ENCODE data around the gene ELMO2.
"Not testable (repeated sequence)": the region's sequence is repeated elsewhere in the genome, so short reads cannot be mapped to it uniquely, and the experiment has no call there.

ELMO2 gene

DNA sequence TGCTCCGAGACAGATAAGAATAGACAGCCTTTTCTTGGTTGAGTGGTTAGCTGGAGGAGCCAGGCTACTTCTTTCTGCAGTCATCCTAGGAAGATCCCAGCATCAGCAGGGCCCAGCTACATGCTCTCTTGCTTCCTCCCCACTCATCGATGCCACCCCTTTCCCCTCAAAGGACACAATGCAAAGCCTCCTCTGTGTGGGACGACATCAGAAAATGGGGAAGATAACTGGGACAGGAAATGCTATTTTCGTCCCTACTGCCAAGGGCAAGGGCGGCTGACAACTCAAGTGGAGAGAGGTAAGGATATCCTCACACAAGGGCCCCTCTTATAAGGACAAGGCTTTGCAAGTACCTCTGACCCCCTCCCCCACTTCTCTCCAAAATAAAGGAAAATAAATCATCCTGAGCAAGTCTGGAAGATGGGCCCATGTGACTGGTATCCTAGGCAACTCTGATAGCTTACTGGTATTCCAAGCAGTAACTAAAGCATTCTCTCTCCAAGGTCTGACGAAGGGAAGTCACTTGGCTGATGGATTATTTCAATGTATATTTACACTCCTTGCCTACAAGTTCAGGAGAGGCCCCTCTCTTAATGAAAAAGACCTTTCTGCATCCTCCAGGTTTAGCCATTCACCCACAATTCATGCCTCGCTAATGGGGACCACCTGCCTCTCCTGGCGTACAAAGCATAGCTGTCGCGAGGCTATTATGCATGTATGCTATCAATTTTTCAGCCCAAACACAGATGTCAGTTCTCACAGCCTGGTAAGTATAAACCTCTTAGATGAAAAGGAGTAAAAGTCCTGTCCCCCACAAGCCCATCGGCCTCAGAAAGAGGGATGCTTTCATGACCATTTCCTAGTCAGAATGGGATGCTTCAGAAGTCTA, 11.3 kb downstream of the ELMO2 start:
- H3K27ac ChIP-seq (replicated peaks) = no peak overlapping the region
- TF ChIP-seq GABPA (IDR thresholded peaks at IDR 0.05; ENCODE audit: low read depth) (no peak), POLR2AphosphoS5 (IDR thresholded peaks at IDR 0.05; ENCODE audit: low read depth) (no peak), SPI1 (IDR thresholded peaks at IDR 0.05; ENCODE audit: borderline replicate concordance, low read depth) (no peak)
- TF ChIP-seq, protein P1, sequence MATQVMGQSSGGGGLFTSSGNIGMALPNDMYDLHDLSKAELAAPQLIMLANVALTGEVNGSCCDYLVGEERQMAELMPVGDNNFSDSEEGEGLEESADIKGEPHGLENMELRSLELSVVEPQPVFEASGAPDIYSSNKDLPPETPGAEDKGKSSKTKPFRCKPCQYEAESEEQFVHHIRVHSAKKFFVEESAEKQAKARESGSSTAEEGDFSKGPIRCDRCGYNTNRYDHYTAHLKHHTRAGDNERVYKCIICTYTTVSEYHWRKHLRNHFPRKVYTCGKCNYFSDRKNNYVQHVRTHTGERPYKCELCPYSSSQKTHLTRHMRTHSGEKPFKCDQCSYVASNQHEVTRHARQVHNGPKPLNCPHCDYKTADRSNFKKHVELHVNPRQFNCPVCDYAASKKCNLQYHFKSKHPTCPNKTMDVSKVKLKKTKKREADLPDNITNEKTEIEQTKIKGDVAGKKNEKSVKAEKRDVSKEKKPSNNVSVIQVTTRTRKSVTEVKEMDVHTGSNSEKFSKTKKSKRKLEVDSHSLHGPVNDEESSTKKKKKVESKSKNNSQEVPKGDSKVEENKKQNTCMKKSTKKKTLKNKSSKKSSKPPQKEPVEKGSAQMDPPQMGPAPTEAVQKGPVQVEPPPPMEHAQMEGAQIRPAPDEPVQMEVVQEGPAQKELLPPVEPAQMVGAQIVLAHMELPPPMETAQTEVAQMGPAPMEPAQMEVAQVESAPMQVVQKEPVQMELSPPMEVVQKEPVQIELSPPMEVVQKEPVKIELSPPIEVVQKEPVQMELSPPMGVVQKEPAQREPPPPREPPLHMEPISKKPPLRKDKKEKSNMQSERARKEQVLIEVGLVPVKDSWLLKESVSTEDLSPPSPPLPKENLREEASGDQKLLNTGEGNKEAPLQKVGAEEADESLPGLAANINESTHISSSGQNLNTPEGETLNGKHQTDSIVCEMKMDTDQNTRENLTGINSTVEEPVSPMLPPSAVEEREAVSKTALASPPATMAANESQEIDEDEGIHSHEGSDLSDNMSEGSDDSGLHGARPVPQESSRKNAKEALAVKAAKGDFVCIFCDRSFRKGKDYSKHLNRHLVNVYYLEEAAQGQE (IDR thresholded peaks at IDR 0.05; ENCODE audit: insufficient replicate concordance, low read depth) = no peak
- TF ChIP-seq, protein P2, sequence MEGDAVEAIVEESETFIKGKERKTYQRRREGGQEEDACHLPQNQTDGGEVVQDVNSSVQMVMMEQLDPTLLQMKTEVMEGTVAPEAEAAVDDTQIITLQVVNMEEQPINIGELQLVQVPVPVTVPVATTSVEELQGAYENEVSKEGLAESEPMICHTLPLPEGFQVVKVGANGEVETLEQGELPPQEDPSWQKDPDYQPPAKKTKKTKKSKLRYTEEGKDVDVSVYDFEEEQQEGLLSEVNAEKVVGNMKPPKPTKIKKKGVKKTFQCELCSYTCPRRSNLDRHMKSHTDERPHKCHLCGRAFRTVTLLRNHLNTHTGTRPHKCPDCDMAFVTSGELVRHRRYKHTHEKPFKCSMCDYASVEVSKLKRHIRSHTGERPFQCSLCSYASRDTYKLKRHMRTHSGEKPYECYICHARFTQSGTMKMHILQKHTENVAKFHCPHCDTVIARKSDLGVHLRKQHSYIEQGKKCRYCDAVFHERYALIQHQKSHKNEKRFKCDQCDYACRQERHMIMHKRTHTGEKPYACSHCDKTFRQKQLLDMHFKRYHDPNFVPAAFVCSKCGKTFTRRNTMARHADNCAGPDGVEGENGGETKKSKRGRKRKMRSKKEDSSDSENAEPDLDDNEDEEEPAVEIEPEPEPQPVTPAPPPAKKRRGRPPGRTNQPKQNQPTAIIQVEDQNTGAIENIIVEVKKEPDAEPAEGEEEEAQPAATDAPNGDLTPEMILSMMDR (IDR thresholded peaks at IDR 0.05; ENCODE audit: insufficient read depth, low read length) = no peak
- no peak for DNase-seq (ENCODE audit: low read depth in 1 of 2, low spot score in 1 of 2)
- H3K27me3 ChIP-seq (ENCODE audit: insufficient read depth, poor library complexity, severe bottlenecking) = no peaks in the 10 kb centered on the region
- no peak overlapping the region for H3K4me3 ChIP-seq (replicated peaks; ENCODE audit: insufficient read depth, low read length)

DNA sequence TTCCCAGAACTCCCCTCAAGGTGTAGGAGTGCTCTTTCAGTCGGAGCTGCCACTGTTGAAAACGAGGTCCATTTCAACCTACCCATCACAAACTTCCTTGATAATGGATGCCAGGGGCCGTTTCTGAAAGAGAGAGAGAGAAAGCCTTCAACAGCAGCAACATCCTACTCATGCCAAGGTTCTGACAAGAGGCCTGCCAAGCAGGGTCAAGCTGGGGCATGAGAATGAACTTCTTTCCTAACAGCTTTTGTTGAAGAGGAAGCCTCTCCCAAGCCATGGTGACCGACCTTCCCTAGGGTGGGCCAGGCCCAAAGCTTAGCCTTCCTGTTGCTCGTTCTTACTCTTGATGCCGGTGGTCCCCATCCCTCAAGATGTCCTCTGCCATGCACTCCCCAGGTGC, 12.4 kb downstream of the ELMO2 start:
- DNase-seq (ENCODE audit: low read depth in 1 of 2, low spot score in 1 of 2) = no peak
- TF ChIP-seq, protein P1 (IDR thresholded peaks at IDR 0.05; ENCODE audit: insufficient replicate concordance, low read depth) = no peak
- TF ChIP-seq, protein P2 (IDR thresholded peaks at IDR 0.05; ENCODE audit: insufficient read depth, low read length) = no peak
- TF ChIP-seq SPI1 (IDR thresholded peaks at IDR 0.05; ENCODE audit: borderline replicate concordance, low read depth) (no peak), POLR2AphosphoS5 (IDR thresholded peaks at IDR 0.05; ENCODE audit: low read depth) (no peak), GABPA (IDR thresholded peaks at IDR 0.05; ENCODE audit: low read depth) (no peak)
- H3K4me3 ChIP-seq (replicated peaks; ENCODE audit: insufficient read depth, low read length) = no peak overlapping the region
- H3K27ac ChIP-seq (replicated peaks) = no peak overlapping the region
- no peaks in the 10 kb centered on the region for H3K27me3 ChIP-seq (ENCODE audit: insufficient read depth, poor library complexity, severe bottlenecking)

DNA sequence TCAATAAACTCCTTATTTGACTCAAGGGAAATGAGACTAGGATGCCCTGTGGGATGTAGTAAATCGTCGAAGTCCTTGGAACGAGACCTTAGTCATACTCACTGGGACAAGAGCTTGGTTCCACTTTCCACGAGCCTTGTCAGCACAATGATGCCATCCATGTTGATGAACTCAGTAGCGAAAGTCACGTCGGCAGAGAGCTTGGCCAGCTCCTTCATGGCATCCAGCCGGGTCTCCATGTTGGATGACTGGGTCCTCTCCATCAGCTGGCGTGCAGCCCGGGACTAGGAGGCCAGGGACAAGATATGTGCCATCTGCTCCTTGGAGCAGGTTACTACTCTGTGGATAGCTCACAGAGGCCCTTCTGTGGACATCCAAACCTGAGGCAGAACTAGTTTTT, 17.5 kb downstream of the ELMO2 start:
- no peak for DNase-seq (ENCODE audit: low read depth in 1 of 2, low spot score in 1 of 2)
- Histone ChIP-seq H3K4me3 (replicated peaks; ENCODE audit: insufficient read depth, low read length) (no peak overlapping the region), H3K27ac (replicated peaks) (no peak overlapping the region), H3K27me3 (ENCODE audit: insufficient read depth, poor library complexity, severe bottlenecking) (no peaks in the 10 kb centered on the region)
- no peak for TF ChIP-seq GABPA (IDR thresholded peaks at IDR 0.05; ENCODE audit: low read depth)

DNA sequence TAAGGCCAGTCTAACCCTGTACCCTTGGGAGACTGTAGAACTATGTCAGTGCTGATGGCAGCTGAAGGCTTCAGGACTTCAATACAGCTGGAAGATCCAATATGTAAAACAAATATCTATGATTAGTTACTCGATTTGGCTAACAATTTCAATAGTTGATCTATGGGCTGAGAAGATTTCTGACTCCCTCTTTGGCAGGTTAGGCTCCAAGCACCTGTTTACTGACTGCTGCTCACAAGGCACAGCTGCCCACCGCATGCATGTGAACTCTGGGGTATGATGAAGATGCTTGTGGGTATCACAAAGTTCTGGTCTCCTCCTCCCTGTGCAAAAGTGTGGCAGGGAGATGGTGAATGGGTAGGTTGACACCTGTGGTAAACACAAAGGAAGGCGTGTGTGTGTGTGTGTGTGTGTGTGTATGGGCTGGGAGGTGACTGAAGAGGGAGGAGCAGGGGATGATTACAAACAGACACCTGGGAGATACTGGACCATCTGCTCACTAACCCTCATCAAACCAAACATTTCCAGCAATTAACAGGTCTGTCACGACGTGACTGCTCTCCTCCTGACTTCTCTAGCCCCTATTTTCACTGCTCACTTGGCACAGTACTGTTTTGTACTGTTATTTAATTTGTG, 18.1 kb downstream of the ELMO2 start:
- Histone ChIP-seq H3K4me3 (replicated peaks; ENCODE audit: insufficient read depth, low read length) (no peak overlapping the region), H3K27me3 (ENCODE audit: insufficient read depth, poor library complexity, severe bottlenecking) (no peaks in the 10 kb centered on the region), H3K27ac (replicated peaks) (no peak overlapping the region)
- no peak for DNase-seq (ENCODE audit: low read depth in 1 of 2, low spot score in 1 of 2)
- TF ChIP-seq POLR2AphosphoS5 (IDR thresholded peaks at IDR 0.05; ENCODE audit: low read depth) = no peak
- TF ChIP-seq, protein P2 (IDR thresholded peaks at IDR 0.05; ENCODE audit: insufficient read depth, low read length) = no peak
- TF ChIP-seq, protein P1 (IDR thresholded peaks at IDR 0.05; ENCODE audit: insufficient replicate concordance, low read depth) = no peak
- TF ChIP-seq SPI1 (IDR thresholded peaks at IDR 0.05; ENCODE audit: borderline replicate concordance, low read depth) = no peak

DNA sequence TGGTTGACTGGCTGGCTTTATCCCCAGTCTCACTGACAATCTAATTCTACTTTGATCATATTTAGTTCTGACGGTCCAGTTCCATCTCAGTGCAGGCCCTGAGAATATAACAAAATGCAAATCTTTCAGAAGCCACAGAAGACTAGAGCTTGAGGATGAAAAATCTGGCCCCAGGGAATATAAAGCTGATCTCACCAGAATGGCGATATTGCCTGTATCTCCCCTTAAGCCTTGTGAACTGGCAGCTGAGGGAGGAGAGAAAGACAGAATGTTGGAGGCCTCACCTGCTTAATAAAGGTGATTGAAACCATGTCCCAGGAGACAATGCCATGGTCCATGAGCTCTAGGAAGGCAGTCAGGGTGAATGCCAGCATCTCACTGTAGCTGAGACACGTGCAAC, 19.4 kb downstream of the ELMO2 start:
- not testable (repeated sequence) for DNase-seq (ENCODE audit: low read depth in 1 of 2, low spot score in 1 of 2); H3K27ac ChIP-seq (replicated peaks); H3K4me3 ChIP-seq (replicated peaks; ENCODE audit: insufficient read depth, low read length); H3K27me3 ChIP-seq (ENCODE audit: insufficient read depth, poor library complexity, severe bottlenecking)
